Astrocyte of the cerebellum (primary cell): ENCODE measurements around the gene AGRP.

ENCODE experiments used
- DNase-seq: peaks from one replicate; pipeline ENCODE4 v3.0.0-alpha.2; 2011; ENCODE audit warnings: low read depth
- H3K4me3 ChIP-seq: 2 replicates; pipeline ENCODE4 v1.5.1; 2011; ENCODE audit warnings: mild to moderate bottlenecking, low read depth, low read length, moderate library complexity
- in situ Hi-C: cut with HindIII; loops from 2 replicates; pipeline ENCODE4 v1.10.0; 2017; ENCODE audit warnings: low sequenced_read_pairs
- TF ChIP-seq, protein P1 (sequence below): IDR thresholded peaks from 2 replicates; pipeline ENCODE4 v1.5.1; 2012; ENCODE audit warnings: low read length, low read depth, moderate library complexity, mild to moderate bottlenecking; ENCODE audit errors: missing control alignments

AGRP gene

DNA sequence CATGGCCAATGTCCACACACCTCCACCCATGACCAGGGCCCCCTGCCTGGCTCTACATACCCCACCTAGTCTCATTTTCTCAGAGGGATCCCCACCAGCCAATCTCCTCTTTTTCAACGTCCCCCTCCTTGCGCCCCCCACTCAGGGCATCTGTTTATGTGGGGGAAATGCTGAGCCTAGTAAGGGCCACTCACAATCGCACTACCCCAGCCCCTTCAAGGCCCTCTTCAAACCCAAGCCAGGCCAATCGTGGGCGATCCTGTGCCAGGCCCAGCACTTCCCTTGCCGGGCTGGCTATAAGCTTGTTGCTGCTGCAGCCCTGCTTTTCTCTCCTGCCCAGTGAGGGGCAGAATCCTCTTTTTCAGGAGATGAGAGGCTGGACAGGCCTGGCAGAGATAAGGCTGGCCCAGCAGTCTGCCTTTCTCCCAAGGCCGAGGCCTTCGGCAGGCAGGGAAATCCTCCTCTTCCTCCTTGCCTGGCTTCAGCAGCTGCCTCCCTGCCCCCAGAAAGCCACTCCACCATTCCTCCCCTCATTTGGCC is 36.3 kb downstream of the AGRP start:
- no peak for DNase-seq
- TF ChIP-seq, protein P1, sequence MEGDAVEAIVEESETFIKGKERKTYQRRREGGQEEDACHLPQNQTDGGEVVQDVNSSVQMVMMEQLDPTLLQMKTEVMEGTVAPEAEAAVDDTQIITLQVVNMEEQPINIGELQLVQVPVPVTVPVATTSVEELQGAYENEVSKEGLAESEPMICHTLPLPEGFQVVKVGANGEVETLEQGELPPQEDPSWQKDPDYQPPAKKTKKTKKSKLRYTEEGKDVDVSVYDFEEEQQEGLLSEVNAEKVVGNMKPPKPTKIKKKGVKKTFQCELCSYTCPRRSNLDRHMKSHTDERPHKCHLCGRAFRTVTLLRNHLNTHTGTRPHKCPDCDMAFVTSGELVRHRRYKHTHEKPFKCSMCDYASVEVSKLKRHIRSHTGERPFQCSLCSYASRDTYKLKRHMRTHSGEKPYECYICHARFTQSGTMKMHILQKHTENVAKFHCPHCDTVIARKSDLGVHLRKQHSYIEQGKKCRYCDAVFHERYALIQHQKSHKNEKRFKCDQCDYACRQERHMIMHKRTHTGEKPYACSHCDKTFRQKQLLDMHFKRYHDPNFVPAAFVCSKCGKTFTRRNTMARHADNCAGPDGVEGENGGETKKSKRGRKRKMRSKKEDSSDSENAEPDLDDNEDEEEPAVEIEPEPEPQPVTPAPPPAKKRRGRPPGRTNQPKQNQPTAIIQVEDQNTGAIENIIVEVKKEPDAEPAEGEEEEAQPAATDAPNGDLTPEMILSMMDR, result no peak
- no peak overlapping the region for H3K4me3 ChIP-seq
- in situ Hi-C loops, result loop anchor here (10.0 kb wide), 2 partner anchors 92 to 182 kb away; no protein-coding TSS in a partner anchor

DNA sequence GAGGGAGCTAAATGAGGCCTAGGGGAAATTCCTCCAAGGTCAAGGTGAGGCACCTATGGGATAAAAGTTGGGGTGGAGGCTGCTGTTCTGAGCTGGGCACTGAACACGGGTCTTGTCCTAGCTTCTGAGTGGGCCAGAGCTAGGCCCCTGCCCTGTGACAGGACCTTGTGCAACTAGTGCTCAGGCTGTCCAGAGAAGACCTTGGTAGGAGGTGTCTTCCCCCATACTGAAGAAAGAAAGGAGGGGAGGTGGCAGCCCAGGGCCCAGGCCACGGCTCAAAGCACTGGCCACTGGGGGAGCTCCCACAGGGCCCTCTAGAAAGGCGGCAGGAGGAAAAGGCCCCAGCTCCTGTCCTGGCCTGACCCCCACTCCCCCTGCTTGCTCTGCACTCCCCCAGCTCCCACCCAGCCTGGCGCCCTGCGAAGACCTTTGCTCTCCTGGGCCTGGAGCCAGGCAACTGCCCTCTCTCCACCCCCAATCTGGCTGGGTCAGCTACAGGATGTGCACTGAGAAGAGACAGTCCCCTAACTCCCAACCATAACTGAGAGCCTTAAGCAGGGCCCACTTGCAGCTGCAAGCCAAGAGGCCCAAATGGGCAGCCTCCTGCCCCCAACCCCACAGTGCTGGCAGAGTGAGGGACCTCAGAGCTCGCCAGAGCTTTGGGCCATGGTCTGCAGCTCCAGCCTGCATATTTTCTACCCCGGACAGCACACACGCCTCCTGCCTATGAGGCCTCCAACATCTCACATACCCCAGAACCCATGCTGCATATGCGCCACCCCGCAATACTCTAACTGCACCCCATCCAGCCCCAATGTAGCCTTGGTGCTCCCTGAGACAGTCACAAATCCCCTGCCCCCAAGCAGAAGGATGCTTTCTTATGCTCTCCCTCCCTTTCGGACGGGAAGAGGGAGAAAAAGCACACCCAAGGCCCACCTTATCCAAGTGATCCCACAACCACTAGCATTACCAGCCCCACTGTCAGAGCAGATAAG is 37.1 kb downstream of the AGRP start:
- in situ Hi-C loops, result loop anchor here (10.0 kb wide), 2 partner anchors 91 to 181 kb away; no protein-coding TSS in a partner anchor
- TF ChIP-seq, protein P1, result no peak
- DNase-seq, result no peak
- H3K4me3 ChIP-seq, result no peak overlapping the region

DNA sequence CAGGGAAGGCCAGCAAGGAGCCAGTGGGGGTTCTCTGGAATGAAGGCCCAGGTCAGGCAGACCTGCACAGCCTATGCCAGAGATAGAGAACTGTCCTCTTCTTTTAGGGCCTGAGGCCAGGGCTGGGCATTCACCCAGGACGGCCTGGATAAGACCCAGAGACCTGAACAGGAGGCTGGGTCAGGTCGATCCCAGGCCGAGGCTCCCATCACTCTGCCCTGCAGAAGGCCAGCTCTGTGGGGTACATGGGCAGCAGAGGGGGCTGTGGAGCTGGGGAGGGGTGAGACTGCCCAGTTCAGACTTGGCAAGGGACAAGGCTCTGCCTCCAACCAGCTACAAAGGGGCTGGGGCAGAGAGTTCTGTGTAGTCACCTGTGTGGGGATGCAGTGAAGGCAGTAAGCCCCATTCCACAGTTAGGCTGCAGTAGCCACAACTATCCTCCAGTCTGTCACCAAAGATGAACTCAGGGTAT is 37.9 kb downstream of the AGRP start:
- no peak for DNase-seq
- TF ChIP-seq, protein P1, result no peak
- in situ Hi-C loops, result loop anchor here (10.0 kb wide), 2 partner anchors 91 to 181 kb away; no protein-coding TSS in a partner anchor
- no peak overlapping the region for H3K4me3 ChIP-seq

DNA sequence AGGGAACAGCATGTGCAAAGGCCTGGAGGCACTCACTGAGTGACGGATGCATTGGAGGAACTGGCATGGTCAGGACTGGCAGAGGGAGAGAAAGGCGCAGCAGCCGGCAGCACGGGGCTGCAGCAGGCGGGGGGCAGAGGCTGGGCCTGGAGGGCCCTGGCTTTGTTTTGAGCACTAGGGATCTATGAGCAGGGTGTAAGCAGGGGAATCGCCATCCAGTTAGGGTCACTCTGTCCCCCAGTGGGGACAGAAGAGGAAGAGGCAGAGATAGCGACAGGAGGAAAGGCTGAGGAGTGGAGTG is 38.3 kb downstream of the AGRP start:
- in situ Hi-C loops, result loop anchor here (10.0 kb wide), 2 partner anchors 90 to 180 kb away; no protein-coding TSS in a partner anchor
- no peak for DNase-seq
- TF ChIP-seq, protein P1, result no peak
- no peak overlapping the region for H3K4me3 ChIP-seq

DNA sequence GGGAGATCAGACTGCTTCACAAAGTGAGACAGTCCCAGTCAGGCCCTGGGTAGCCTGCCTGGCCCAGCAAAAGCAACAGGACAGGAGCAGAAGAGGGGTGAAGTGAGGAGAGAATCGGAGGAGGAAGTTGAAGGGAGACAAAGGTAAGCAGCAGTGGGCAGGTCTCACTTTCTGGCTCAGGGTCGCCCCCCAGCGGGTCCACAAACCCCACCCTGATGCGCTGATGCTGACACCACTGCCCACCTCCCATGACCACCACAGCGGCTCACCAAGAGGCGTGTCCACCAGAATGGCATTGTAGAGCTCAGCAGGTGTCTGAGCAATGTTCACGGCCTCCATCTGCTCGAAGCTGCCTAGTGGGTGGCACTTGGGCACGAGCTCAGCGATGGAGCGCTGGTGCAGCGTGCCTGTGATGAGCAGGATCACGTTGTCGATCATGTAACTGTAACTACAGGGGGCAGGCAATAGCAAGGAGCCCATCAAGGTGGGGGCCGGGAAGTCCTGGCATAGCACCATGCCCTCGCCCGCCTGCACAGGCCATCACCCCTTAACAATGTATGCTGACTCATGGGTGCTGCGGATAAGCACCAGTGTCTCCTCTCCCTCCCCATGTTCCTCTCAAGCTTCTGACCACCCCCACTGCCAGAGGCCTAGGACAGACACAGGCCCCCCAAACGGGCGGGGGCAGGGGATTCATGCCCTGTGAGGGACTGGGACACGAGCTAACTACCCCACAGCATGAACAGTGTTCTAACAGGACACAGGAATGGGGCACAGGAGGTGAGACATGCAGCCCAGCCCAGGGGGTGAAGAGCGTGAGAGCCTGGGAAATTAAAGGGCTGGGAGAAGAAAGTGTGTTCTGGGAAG is 38.9 kb downstream of the AGRP start:
- in situ Hi-C loops, result loop anchor here (5.0 to 10.0 kb wide), 3 partner anchors 62 to 180 kb away; no protein-coding TSS in a partner anchor
- DNase-seq, result no peak
- TF ChIP-seq, protein P1, result no peak
- no peak overlapping the region for H3K4me3 ChIP-seq

DNA sequence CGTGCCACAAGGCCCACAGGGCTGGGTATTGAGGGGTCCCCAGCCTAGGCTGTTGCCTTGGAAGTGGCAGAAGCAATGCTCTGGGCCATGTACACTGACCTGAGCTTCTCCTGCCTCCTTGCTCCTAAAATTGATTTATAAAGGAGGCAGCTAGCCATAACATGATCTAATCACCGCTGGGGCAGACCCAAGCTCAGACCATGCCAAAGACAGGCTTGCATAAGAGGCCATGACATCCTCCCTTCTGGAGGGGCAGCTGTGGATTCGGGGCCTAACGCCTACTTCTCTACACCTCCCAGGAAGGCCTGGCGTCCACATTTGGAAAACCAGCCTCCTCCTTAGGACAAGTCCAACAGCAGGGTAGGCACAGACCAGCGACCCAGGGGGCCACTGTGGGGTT is 40.1 kb downstream of the AGRP start:
- no peak for DNase-seq
- in situ Hi-C loops, result loop anchor here (5.0 to 10.0 kb wide), 3 partner anchors 61 to 178 kb away; no protein-coding TSS in a partner anchor
- H3K4me3 ChIP-seq, result no peak overlapping the region
- TF ChIP-seq, protein P1, result no peak
